ENCODE data around the gene ACIN1. TPM values are rescaled to one million over a fixed set of nuclear protein-coding genes. Genes with fewer than 3 reads are reported as not detected.
A peak's percentile ranks its signal among the peaks of the same experiment; 100 is the strongest.

ACIN1 gene
- total and polyA plus RNA-seq, 2 of the 13 experiments (the other 11 are each of a cell fraction or from before 2014, with no cell fraction given): 165 to 183 TPM

GRCh38 chr14:23094666-23095195 lies at the start of gene ACIN1 (continued):
- TF ChIP-seq GLMP (CRISPR knock-in tag; IDR thresholded peaks at IDR 0.05; ENCODE audit: borderline replicate concordance): no peak
- TF ChIP-seq, protein P1, sequence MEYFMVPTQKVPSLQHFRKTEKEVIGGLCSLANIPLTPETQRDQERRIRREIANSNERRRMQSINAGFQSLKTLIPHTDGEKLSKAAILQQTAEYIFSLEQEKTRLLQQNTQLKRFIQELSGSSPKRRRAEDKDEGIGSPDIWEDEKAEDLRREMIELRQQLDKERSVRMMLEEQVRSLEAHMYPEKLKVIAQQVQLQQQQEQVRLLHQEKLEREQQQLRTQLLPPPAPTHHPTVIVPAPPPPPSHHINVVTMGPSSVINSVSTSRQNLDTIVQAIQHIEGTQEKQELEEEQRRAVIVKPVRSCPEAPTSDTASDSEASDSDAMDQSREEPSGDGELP (IDR thresholded peaks at IDR 0.05; ENCODE audit: borderline replicate concordance, low read depth): no peak
- peak; percentile 90; the same call in 1 of the 2 replicates for TF ChIP-seq ZNF557 (CRISPR knock-in tag; IDR thresholded peaks at IDR 0.05)
- TF ChIP-seq ZNF225 (CRISPR knock-in tag; IDR thresholded peaks at IDR 0.05): peak; percentile 98
- TF ChIP-seq ZBTB1 (CRISPR knock-in tag; IDR thresholded peaks at IDR 0.05; ENCODE audit: borderline replicate concordance): no peak; the same call in 1 of the 2 replicates
- peak; percentile 83 for TF ChIP-seq ARNT2 (CRISPR knock-in tag; IDR thresholded peaks at IDR 0.05; ENCODE audit: low read depth)
- no peak for TF ChIP-seq EZH2 (conservative IDR thresholded peaks at IDR 0.05; ENCODE audit: low read depth, low read length)
- TF ChIP-seq IKZF1 (IDR thresholded peaks at IDR 0.05): no peak
- TF ChIP-seq ZNF446 (CRISPR knock-in tag; IDR thresholded peaks at IDR 0.05): peak; percentile 99
- peak; percentile 98 for TF ChIP-seq HOXD1 (CRISPR knock-in tag; IDR thresholded peaks at IDR 0.05)
- no peak; the same call in 1 of the 2 replicates for TF ChIP-seq ZNF224 (CRISPR knock-in tag; IDR thresholded peaks at IDR 0.05)
- TF ChIP-seq ZNF672 (CRISPR knock-in tag; IDR thresholded peaks at IDR 0.05): no peak
- TF ChIP-seq ATF7-NPFF (CRISPR knock-in tag; IDR thresholded peaks at IDR 0.05; ENCODE audit: low read depth): peak; percentile 97
- peak; percentile 96 for TF ChIP-seq ZNF766 (CRISPR knock-in tag; IDR thresholded peaks at IDR 0.05; ENCODE audit: borderline replicate concordance)
- TF ChIP-seq, protein P2, sequence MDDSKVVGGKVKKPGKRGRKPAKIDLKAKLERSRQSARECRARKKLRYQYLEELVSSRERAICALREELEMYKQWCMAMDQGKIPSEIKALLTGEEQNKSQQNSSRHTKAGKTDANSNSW (CRISPR knock-in tag; IDR thresholded peaks at IDR 0.05; ENCODE audit: borderline replicate concordance): peak; percentile 97
- TF ChIP-seq ATM (IDR thresholded peaks at IDR 0.05; ENCODE audit: borderline replicate concordance): no peak
- TF ChIP-seq BORCS8-MEF2B (CRISPR knock-in tag; IDR thresholded peaks at IDR 0.05): peak; percentile 99
- TF ChIP-seq ZSCAN30 (CRISPR knock-in tag; IDR thresholded peaks at IDR 0.05): no peak; the same call in 1 of the 2 replicates

Measured in HepG2 (cell line).